Activated T-cell treated with anti-CD3 and anti-CD28 coated beads, Interleukin-2, amount 50 U/mL, for 4 hours (primary cell): ENCODE data around the gene KAT2B. TPM values are rescaled to one million over a fixed set of nuclear protein-coding genes. Genes with fewer than 3 reads are reported as not detected.
"Not testable (repeated sequence)": the region's sequence is repeated elsewhere in the genome, so short reads cannot be mapped to it uniquely, and the experiment has no call there.

ENCODE experiments used
- ATAC-seq, 2 donors: fragments of 200-7000 bp; cut with Tn5 transposase; one replicate each; pipeline ENCODE4 v1.10.0; 2021
- DNase-seq: peaks from one replicate; pipeline ENCODE4 v3.0.0-alpha.2; 2020
- H3K27me3 Mint-ChIP-seq: one replicate; pipeline ENCODE4 v1.8.0; 2021; ENCODE audit warnings: low read depth, mixed read lengths
- H3K36me3 Mint-ChIP-seq: one replicate; pipeline ENCODE4 v1.8.0; 2022; ENCODE audit warnings: mixed read lengths; ENCODE audit not compliant: insufficient read depth
- H3K4me1 Mint-ChIP-seq: one replicate; pipeline ENCODE4 v1.8.0; 2021; ENCODE audit warnings: low read depth, mixed read lengths
- H3K4me3 Mint-ChIP-seq: one replicate; pipeline ENCODE4 v1.8.0; 2021; ENCODE audit warnings: mild to moderate bottlenecking, moderate library complexity, mixed read lengths
- H3K9me3 Mint-ChIP-seq: one replicate; pipeline ENCODE4 v1.8.0; 2021; ENCODE audit warnings: mixed read lengths
- total RNA-seq, 3 donors: library from RNA; stranded (reverse); gene quantifications; one replicate each; pipeline ENCODE4 v1.2.1, GENCODE V29; 2021

Gene KAT2B
- total RNA-seq, 3 donors from 2014 or later: 11.5 to 28.0 (median 18.9) TPM

GRCh38 chr3:20031939-20032338 is 8.3 kb upstream of the KAT2B start:
- H3K4me3 Mint-ChIP-seq, H3K9me3 Mint-ChIP-seq, DNase-seq, H3K4me1 Mint-ChIP-seq, H3K36me3 Mint-ChIP-seq, ATAC-seq, H3K27me3 Mint-ChIP-seq: not testable (repeated sequence)

DNA sequence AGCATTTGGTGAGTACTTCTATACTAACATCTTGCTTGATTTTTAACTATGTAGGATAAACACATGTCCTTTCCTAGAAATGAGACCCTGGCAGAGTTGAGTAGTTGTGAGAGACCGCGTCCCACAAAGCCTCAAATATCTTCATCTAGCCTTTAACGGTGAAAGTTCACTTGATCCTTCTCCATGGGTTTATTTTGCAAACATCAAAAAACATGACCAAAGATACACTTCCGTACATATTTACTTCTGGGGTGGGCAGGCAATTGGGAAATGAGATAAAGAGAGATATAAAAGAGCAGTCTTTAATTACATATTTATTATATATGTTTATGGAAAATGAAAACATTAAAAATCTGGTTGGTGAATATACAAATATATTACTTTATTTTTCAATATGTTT is 5.2 kb upstream of the KAT2B start:
- Mint-ChIP-seq H3K4me1 (peaks cover 15% of the 10 kb centered on the region), H3K4me3 (no peak overlapping the region), H3K27me3 (no peaks in the 10 kb centered on the region), H3K9me3 (no peaks in the 10 kb centered on the region), H3K36me3 (no peaks in the 10 kb centered on the region)
- ATAC-seq: no peak
- no peak for DNase-seq

DNA sequence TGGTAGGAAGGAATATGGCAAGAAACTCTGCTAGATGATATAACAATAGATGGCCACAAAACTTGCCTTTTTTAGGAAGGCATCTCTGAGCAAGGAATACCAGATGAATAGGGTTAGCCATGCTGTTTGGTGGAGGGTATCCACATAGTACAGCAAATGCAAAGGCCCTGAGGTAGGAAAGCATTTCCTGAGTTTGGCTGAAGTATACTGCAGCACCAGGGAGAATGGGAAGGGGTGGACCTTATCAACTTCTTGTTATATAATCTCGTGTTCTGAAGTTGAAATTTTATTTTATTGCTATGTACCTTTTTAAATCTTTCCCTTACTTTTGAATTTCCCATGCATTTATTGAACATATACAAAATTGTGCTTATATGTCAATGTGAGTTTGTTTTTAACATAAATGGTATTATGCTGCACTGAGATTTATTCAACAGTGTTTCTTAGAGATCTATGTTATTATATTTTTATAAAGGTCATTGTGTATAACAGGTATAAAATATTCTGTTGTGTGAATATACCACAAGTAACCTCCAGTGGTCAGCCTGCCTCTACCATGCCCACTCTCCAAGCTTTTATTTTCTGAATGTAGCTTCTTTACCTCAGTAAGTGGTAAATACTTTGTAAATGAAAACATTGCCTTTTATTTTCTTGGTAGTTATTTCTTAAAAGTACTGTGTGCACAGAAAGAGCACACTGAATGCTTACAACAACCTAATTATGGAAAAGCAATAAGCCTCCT is 2.8 kb upstream of the KAT2B start:
- H3K4me3 Mint-ChIP-seq: no peak overlapping the region
- H3K9me3 Mint-ChIP-seq: no peaks in the 10 kb centered on the region
- H3K36me3 Mint-ChIP-seq: no peaks in the 10 kb centered on the region
- no peaks in the 10 kb centered on the region for H3K27me3 Mint-ChIP-seq
- ATAC-seq (no peak), DNase-seq (no peak)
- peaks cover 30% of the 10 kb centered on the region for H3K4me1 Mint-ChIP-seq

DNA sequence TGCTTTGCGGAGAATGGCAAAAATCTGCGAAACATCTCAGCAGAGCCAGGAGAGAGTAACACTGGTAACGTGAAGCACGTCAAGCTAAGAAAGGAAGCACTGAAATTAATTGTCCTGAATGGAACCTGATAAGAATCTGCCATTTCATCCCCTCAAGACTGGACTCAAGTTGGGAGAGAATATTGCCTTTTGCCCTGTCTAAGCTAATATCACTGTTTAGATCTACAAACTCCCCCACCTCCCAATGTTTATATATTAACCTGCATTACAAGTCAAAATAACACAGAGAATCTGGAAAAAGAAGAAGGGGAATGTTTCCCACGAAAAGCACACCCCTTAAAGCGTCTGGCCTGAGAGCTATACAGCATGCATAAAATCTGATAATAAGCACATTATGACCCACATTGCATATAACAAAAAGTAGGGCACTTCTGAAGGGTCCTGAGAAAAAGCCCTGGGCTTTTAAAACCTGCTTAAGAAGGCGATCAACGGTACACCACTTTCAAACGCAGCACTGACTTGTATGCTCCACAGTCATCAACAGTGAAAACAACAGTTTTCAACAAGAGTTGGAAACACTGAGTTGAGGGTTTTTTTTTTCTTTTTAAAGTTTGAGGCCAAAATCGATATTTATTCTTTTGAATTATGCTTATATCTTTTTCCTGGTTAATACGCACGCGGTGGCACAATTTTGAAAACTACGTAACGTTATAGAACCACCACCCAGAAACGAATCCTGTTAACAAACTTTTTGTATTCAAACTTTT is 1.4 kb upstream of the KAT2B start:
- Mint-ChIP-seq H3K4me3 (peak overlapping the region; percentile 84), H3K36me3 (no peaks in the 10 kb centered on the region), H3K4me1 (peaks cover 44% of the 10 kb centered on the region), H3K27me3 (no peaks in the 10 kb centered on the region), H3K9me3 (no peaks in the 10 kb centered on the region)
- ATAC-seq (no peak), DNase-seq (no peak)

DNA sequence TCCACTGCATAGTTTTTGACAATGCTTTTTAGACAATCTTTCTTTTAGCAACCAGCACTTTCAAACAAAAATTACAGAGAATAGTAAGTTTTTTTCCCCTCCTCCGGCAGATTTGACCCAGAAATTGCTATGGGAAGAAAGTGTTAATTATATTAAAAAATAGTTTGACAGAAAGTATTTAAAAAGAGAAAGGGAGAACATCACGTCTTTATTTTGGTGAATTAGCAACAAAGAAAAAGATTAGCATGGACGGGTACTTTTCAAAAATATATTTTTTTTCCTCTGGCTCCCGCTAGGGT is 831 bp upstream of the KAT2B start:
- DNase-seq: no peak
- peak overlapping the region; percentile 84 for H3K4me3 Mint-ChIP-seq
- peaks cover 50% of the 10 kb centered on the region for H3K4me1 Mint-ChIP-seq
- no peak for ATAC-seq
- no peaks in the 10 kb centered on the region for H3K27me3 Mint-ChIP-seq
- H3K9me3 Mint-ChIP-seq: no peaks in the 10 kb centered on the region
- no peaks in the 10 kb centered on the region for H3K36me3 Mint-ChIP-seq

- peak; percentile 45 for DNase-seq
- Mint-ChIP-seq H3K27me3 (no peaks in the 10 kb centered on the region), H3K36me3 (no peaks in the 10 kb centered on the region), H3K9me3 (no peaks in the 10 kb centered on the region), H3K4me1 (peaks cover 59% of the 10 kb centered on the region), H3K4me3 (peak overlapping the region; percentile 90)
- peak; percentile 34 to 39 for ATAC-seq
Measured at GRCh38 chr3:20040548-20041196, 426 bp downstream of the KAT2B start.

DNA sequence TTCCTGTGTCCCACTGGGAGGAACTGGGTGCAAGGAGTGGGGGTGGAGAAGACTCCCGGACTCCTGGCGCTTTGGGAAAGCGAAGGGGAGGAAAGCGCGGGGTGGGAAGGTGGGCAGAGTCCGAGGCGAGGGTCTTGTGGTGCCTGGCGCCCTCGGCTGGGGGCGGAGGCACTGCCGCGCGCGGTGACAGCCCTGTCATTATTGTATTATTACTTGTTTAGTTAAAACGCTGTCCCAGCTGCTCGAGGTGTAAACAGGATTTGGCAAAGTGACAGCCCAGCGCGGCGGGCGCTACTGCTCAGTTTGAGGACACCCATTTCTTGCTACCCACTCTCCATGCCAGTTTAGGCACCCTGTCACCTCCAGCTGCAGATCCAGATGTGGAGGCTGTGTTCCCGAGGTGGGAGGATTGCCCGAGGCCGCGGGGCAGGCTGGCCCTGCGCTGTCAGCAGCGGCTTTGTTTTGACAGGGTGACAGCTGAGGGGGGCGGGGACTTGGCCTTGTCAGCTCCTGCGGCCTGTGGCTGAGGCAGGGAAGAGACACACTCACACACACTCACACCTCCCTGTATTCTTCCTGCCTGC is 1.0 kb downstream of the KAT2B start:
- ATAC-seq: peak; percentile 42 to 44
- H3K9me3 Mint-ChIP-seq: no peaks in the 10 kb centered on the region

GRCh38 chr3:20042331-20042730 is 2.1 kb downstream of the KAT2B start:
- ATAC-seq: no peak
- no peaks in the 10 kb centered on the region for H3K27me3 Mint-ChIP-seq
- H3K4me1 Mint-ChIP-seq: peaks cover 75% of the 10 kb centered on the region
- DNase-seq: no peak
- no peaks in the 10 kb centered on the region for H3K9me3 Mint-ChIP-seq
- H3K4me3 Mint-ChIP-seq: peak overlapping the region; percentile 90
- no peaks in the 10 kb centered on the region for H3K36me3 Mint-ChIP-seq

More for the DNA sequence above, 1.0 kb downstream of the KAT2B start:
- peak; percentile 62 for DNase-seq
- Mint-ChIP-seq H3K27me3 (no peaks in the 10 kb centered on the region), H3K36me3 (no peaks in the 10 kb centered on the region), H3K4me1 (peaks cover 65% of the 10 kb centered on the region), H3K4me3 (peak overlapping the region; percentile 90)

- ATAC-seq (no peak), DNase-seq (peak; percentile 25)
- Mint-ChIP-seq H3K4me3 (peak overlapping the region; percentile 78), H3K4me1 (peaks cover 77% of the 10 kb centered on the region), H3K36me3 (no peaks in the 10 kb centered on the region), H3K27me3 (no peaks in the 10 kb centered on the region), H3K9me3 (no peaks in the 10 kb centered on the region)
Measured at GRCh38 chr3:20043396-20043795, 3.1 kb downstream of the KAT2B start.

GRCh38 chr3:20043825-20044224 is 3.6 kb downstream of the KAT2B start:
- H3K27me3 Mint-ChIP-seq: no peaks in the 10 kb centered on the region
- DNase-seq (no peak), ATAC-seq (no peak)
- H3K4me1 Mint-ChIP-seq: peaks cover 77% of the 10 kb centered on the region
- H3K36me3 Mint-ChIP-seq: no peaks in the 10 kb centered on the region
- H3K9me3 Mint-ChIP-seq: no peaks in the 10 kb centered on the region
- H3K4me3 Mint-ChIP-seq: peak overlapping the region; percentile 78

- H3K4me3 Mint-ChIP-seq: not testable (repeated sequence)
Measured at GRCh38 chr3:20045141-20045540, 4.9 kb downstream of the KAT2B start.

GRCh38 chr3:20046556-20046955 is 6.3 kb downstream of the KAT2B start:
- Mint-ChIP-seq H3K4me1 (peaks cover 92% of the 10 kb centered on the region), H3K9me3 (no peaks in the 10 kb centered on the region), H3K27me3 (no peaks in the 10 kb centered on the region), H3K36me3 (no peaks in the 10 kb centered on the region), H3K4me3 (no peak overlapping the region)
- no peak for DNase-seq
- no peak for ATAC-seq

More at GRCh38 chr3:20045141-20045540, 4.9 kb downstream of the KAT2B start:
- H3K36me3 Mint-ChIP-seq, H3K27me3 Mint-ChIP-seq, ATAC-seq, DNase-seq, H3K9me3 Mint-ChIP-seq: not testable (repeated sequence)
- peaks cover 85% of the 10 kb centered on the region for H3K4me1 Mint-ChIP-seq

DNA sequence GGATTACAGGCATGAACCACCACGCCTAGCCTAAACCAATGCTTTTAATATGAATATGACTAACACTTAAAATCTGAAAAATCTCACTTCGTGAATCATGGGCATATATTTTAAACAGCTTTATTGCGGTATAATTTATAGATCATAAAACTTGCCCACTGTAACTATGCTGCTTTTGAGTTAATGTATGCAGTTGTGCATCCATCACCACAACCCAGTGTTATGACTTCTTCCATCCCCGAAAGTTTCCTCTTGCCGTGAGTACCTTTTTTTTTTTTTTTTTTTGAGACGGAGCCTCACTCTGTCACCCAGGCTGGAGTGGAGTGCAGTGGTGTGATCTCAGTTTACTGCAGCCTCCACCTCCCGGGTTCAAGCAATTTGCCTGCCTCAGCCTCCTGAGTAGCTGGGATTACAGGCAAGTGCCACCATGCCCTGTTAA is 7.1 kb downstream of the KAT2B start:
- DNase-seq: no peak
- no peaks in the 10 kb centered on the region for H3K27me3 Mint-ChIP-seq
- no peaks in the 10 kb centered on the region for H3K9me3 Mint-ChIP-seq
- no peak overlapping the region for H3K4me3 Mint-ChIP-seq
- H3K36me3 Mint-ChIP-seq: no peaks in the 10 kb centered on the region
- peaks cover 92% of the 10 kb centered on the region for H3K4me1 Mint-ChIP-seq
- no peak for ATAC-seq
